GM20000 (cell line): Measurements from ENCODE around the gene CCM2L.

Source experiments
- DNase-seq: peaks from one replicate; pipeline ENCODE4 v3.0.0; 2012; ENCODE audit warnings: low spot score
- CTCF ChIP-seq: IDR thresholded peaks from 2 replicates; pipeline ENCODE4 v1.5.1; 2012; ENCODE audit warnings: mild to moderate bottlenecking, control low read depth; ENCODE audit errors: extremely low read depth, missing control alignments

The CCM2L gene

DNA sequence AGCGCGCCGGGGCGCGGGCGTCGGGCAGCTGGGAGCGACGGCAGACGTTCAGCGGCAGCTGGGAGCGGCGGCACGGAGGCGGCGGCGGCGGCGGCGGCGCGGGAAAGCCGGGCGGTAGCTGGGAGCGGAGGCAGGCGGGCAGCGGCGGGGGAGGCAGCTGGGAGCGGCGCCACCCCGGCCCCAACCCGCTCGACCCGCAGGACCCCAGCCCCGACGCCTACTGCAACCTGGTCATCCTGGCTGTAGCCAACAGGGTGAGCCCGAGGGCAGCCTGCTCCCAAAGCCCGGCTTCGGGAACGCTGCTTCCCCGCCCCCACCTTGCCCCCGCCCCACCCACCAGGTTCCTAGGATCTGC, 8.9 kb downstream of the CCM2L start:
- peak; percentile 58 for DNase-seq
- no peak for TF ChIP-seq CTCF

GRCh38 chr20:32019563-32020463, 9.6 kb downstream of the CCM2L start:
- TF ChIP-seq CTCF, result no peak
- DNase-seq, result no peak

DNA sequence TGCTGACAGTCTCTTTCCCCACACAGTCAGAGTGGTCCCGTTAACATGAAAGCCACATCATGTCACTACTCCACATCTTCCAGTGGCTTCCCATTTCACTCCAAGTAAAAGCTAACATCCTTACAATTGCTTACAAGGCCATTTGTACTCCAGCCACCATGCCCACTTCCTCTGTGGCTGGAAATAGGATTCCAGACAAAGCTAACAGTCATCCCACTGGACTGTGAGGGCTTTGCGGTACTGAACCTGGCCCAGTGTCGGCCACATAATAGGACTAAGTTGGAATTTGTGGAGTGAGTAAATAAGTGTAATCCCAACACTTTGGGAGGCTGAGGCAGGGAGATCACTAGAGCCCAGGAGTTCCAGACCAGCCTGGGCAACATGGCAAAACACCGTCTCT, 10.9 kb downstream of the CCM2L start:
- no peak for DNase-seq
- TF ChIP-seq CTCF, result no peak

DNA sequence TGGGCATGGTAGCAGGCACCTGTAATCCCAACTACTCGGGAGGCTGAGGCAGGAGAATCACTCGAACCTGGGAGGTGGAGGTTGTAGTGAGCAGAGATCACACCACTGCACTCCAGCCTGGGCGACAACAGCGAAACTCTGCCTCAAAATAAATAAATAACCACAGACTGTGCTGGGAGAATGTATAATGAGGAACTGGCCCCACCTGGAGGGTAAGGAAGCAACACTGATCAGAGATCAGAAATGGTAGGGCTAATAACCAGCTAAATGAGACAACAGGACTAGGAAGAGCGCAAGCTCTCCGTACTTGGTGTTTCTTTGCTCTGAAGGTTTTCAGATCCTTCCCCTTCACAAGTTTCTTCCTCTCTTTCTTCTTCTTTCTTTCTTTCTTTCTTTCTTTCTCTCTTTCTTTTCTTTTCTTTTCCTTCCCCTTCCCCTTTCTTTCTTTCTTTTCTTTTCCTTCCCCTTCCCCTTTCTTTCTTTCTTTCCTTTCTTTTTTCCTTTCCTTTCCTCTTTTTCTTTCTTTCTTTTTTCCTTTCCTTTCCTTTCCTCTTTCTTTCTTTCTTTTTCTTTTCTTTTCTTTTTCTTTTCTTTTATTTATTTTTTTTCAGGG, 14.6 kb downstream of the CCM2L start:
- DNase-seq, result no peak
- TF ChIP-seq CTCF, result no peak

GRCh38 chr20:32027643-32028042, 17.4 kb downstream of the CCM2L start:
- DNase-seq, result no peak
- no peak for TF ChIP-seq CTCF

- TF ChIP-seq CTCF, result no peak
- DNase-seq, result no peak
These were observed 18.6 kb downstream of the CCM2L start for GRCh38 chr20:32028647-32029372.

DNA sequence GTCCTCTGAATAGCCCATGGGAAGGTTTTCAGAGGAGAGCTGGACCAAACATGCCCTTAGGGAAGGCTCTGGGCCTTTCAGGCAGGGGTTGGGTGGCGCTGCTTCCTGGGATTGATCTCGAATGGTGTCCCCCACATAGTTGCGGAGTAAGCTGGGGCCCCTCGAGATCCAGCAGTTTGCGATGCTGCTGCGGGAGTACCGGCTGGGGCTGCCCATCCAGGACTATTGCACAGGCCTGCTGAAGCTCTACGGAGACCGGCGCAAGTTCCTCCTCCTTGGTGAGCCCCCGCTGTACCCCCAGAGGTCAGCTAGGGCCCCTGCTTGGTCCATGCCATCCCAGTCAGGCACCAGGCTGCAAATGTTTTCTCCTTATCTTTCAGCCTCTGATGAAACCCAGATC, 19.3 kb downstream of the CCM2L start:
- TF ChIP-seq CTCF, result no peak
- DNase-seq, result no peak
